Neuron (in vitro differentiated cells): Measurements from ENCODE around the gene RCL1.
A peak's percentile ranks its signal among the peaks of the same experiment; 100 is the strongest.
"Not testable (repeated sequence)": the region's sequence is repeated elsewhere in the genome, so short reads cannot be mapped to it uniquely, and the experiment has no call there.

Experiments
- H2AFZ ChIP-seq: one replicate; pipeline ENCODE4 v1.6.1; 2013; ENCODE audit warnings: low read depth, mild to moderate bottlenecking, inconsistent platforms, low read length, moderate library complexity
- H3K27me3 ChIP-seq: one replicate; pipeline ENCODE4 v1.6.1; 2013; ENCODE audit warnings: low read length; ENCODE audit not compliant: insufficient read depth
- H3K36me3 ChIP-seq: one replicate; pipeline ENCODE4 v1.6.1; 2013; ENCODE audit warnings: low read length; ENCODE audit not compliant: insufficient read depth
- H3K4me1 ChIP-seq: one replicate; pipeline ENCODE4 v1.6.1; 2013; ENCODE audit warnings: low read length; ENCODE audit not compliant: insufficient read depth
- H3K4me3 ChIP-seq: 2 replicates; pipeline ENCODE4 v1.5.1; 2013; ENCODE audit warnings: mild to moderate bottlenecking, low read length, moderate library complexity
- H3K9me3 ChIP-seq: one replicate; pipeline ENCODE4 v1.6.1; 2013; ENCODE audit warnings: low read length

Gene RCL1

GRCh38 chr9:4764033-4764432, 28.7 kb upstream of the RCL1 start:
- H3K4me3 ChIP-seq = no peak overlapping the region
- H3K9me3 ChIP-seq = no peaks in the 10 kb centered on the region
- peaks cover 11% of the 10 kb centered on the region for H3K4me1 ChIP-seq
- no peaks in the 10 kb centered on the region for H3K36me3 ChIP-seq
- no peak overlapping the region for H2AFZ ChIP-seq
- no peaks in the 10 kb centered on the region for H3K27me3 ChIP-seq

GRCh38 chr9:4768681-4769080, 24.1 kb upstream of the RCL1 start:
- H2AFZ ChIP-seq = no peak overlapping the region
- no peaks in the 10 kb centered on the region for H3K36me3 ChIP-seq
- H3K4me3 ChIP-seq = no peak overlapping the region
- peaks cover under 1% of the 10 kb centered on the region for H3K4me1 ChIP-seq
- no peaks in the 10 kb centered on the region for H3K9me3 ChIP-seq
- H3K27me3 ChIP-seq = no peaks in the 10 kb centered on the region

- Histone ChIP-seq H3K4me1 (no peaks in the 10 kb centered on the region), H3K9me3 (no peaks in the 10 kb centered on the region), H2AFZ (no peak overlapping the region), H3K27me3 (no peaks in the 10 kb centered on the region), H3K4me3 (no peak overlapping the region), H3K36me3 (no peaks in the 10 kb centered on the region)
These were observed 23.2 kb upstream of the RCL1 start for GRCh38 chr9:4769321-4770080.

- H3K9me3 ChIP-seq = no peaks in the 10 kb centered on the region
- no peaks in the 10 kb centered on the region for H3K4me1 ChIP-seq
- no peak overlapping the region for H3K4me3 ChIP-seq
- no peak overlapping the region for H2AFZ ChIP-seq
- H3K36me3 ChIP-seq = no peaks in the 10 kb centered on the region
- no peaks in the 10 kb centered on the region for H3K27me3 ChIP-seq
These were observed 21.0 kb upstream of the RCL1 start for GRCh38 chr9:4771788-4772187.

- Histone ChIP-seq H3K36me3 (no peaks in the 10 kb centered on the region), H3K4me1 (no peaks in the 10 kb centered on the region), H3K4me3 (no peak overlapping the region), H3K27me3 (no peaks in the 10 kb centered on the region), H3K9me3 (no peaks in the 10 kb centered on the region), H2AFZ (no peak overlapping the region)
These were observed 18.5 kb upstream of the RCL1 start for GRCh38 chr9:4774209-4774608.

- H3K4me1 ChIP-seq, H3K9me3 ChIP-seq, H3K4me3 ChIP-seq, H2AFZ ChIP-seq, H3K36me3 ChIP-seq, H3K27me3 ChIP-seq: not testable (repeated sequence)
These were observed 17.8 kb upstream of the RCL1 start for GRCh38 chr9:4774958-4775357.

- H3K9me3 ChIP-seq = no peaks in the 10 kb centered on the region
- H2AFZ ChIP-seq = no peak overlapping the region
- H3K27me3 ChIP-seq = no peaks in the 10 kb centered on the region
- no peaks in the 10 kb centered on the region for H3K36me3 ChIP-seq
- no peak overlapping the region for H3K4me3 ChIP-seq
- no peaks in the 10 kb centered on the region for H3K4me1 ChIP-seq
These were observed 12.1 kb upstream of the RCL1 start for GRCh38 chr9:4780651-4781050.

- H3K27me3 ChIP-seq = no peaks in the 10 kb centered on the region
- no peak overlapping the region for H3K4me3 ChIP-seq
- no peaks in the 10 kb centered on the region for H3K4me1 ChIP-seq
- H3K9me3 ChIP-seq = no peaks in the 10 kb centered on the region
- H3K36me3 ChIP-seq = no peaks in the 10 kb centered on the region
- H2AFZ ChIP-seq = no peak overlapping the region
These were observed 11.3 kb upstream of the RCL1 start for GRCh38 chr9:4781408-4781807.

GRCh38 chr9:4783191-4783590, 9.6 kb upstream of the RCL1 start:
- H2AFZ ChIP-seq, H3K9me3 ChIP-seq, H3K4me3 ChIP-seq, H3K27me3 ChIP-seq, H3K4me1 ChIP-seq, H3K36me3 ChIP-seq: not testable (repeated sequence)

- no peaks in the 10 kb centered on the region for H3K9me3 ChIP-seq
- no peak overlapping the region for H2AFZ ChIP-seq
- no peaks in the 10 kb centered on the region for H3K36me3 ChIP-seq
- no peak overlapping the region for H3K4me3 ChIP-seq
- H3K4me1 ChIP-seq = no peaks in the 10 kb centered on the region
- H3K27me3 ChIP-seq = no peaks in the 10 kb centered on the region
These were observed 8.3 kb upstream of the RCL1 start for GRCh38 chr9:4784403-4784802.

GRCh38 chr9:4786599-4786998, 6.1 kb upstream of the RCL1 start:
- Histone ChIP-seq H3K9me3 (no peaks in the 10 kb centered on the region), H3K36me3 (no peaks in the 10 kb centered on the region), H3K27me3 (no peaks in the 10 kb centered on the region), H3K4me3 (no peak overlapping the region), H2AFZ (no peak overlapping the region), H3K4me1 (no peaks in the 10 kb centered on the region)

GRCh38 chr9:4787876-4788275, 4.9 kb upstream of the RCL1 start:
- Histone ChIP-seq H3K9me3 (no peaks in the 10 kb centered on the region), H3K4me1 (no peaks in the 10 kb centered on the region), H3K27me3 (no peaks in the 10 kb centered on the region), H2AFZ (no peak overlapping the region), H3K4me3 (no peak overlapping the region), H3K36me3 (no peaks in the 10 kb centered on the region)

GRCh38 chr9:4788703-4789102, 4.0 kb upstream of the RCL1 start:
- Histone ChIP-seq H3K4me1 (peaks cover under 1% of the 10 kb centered on the region), H3K9me3 (no peaks in the 10 kb centered on the region), H2AFZ (no peak overlapping the region), H3K4me3 (no peak overlapping the region), H3K36me3 (no peaks in the 10 kb centered on the region), H3K27me3 (no peaks in the 10 kb centered on the region)

GRCh38 chr9:4792054-4792571, 631 bp upstream of the RCL1 start:
- H2AFZ ChIP-seq = peak overlapping the region; percentile 69
- H3K9me3 ChIP-seq = no peaks in the 10 kb centered on the region
- peaks cover 7% of the 10 kb centered on the region for H3K4me1 ChIP-seq
- no peaks in the 10 kb centered on the region for H3K27me3 ChIP-seq
- H3K36me3 ChIP-seq = no peaks in the 10 kb centered on the region
- peak overlapping the region; percentile 70 for H3K4me3 ChIP-seq
